ENCODE data around the gene UPP2. TPM values are rescaled to one million over a fixed set of nuclear protein-coding genes. Genes with fewer than 3 reads are reported as not detected.

The UPP2 gene
- total and polyA plus RNA-seq, 2 experiments from 2014 or later: not detected

GRCh38 chr2:158115202-158115767 is 13.6 kb downstream of the UPP2 start:
- H3K4me1 ChIP-seq (ENCODE audit: low read depth): no peaks in the 10 kb centered on the region
- no peak overlapping the region for H3K27ac ChIP-seq
- no peaks in the 10 kb centered on the region for H3K9me3 ChIP-seq (ENCODE audit: low read depth)
- DNase-seq (ENCODE audit: low read depth in 1 of 2, low spot score in 1 of 2): no peak
- TF ChIP-seq CTCF (IDR thresholded peaks at IDR 0.05; ENCODE audit: low read depth, low read length): no peak
- no peaks in the 10 kb centered on the region for H3K36me3 ChIP-seq
- H3K27me3 ChIP-seq: no peaks in the 10 kb centered on the region
- no peak overlapping the region for H3K4me3 ChIP-seq

- DNase-seq (ENCODE audit: low read depth in 1 of 2, low spot score in 1 of 2): no peak
- Histone ChIP-seq H3K4me3 (no peak overlapping the region), H3K27ac (no peak overlapping the region), H3K36me3 (no peaks in the 10 kb centered on the region), H3K27me3 (no peaks in the 10 kb centered on the region), H3K4me1 (ENCODE audit: low read depth) (no peaks in the 10 kb centered on the region), H3K9me3 (ENCODE audit: low read depth) (no peaks in the 10 kb centered on the region)
- no peak for TF ChIP-seq CTCF (IDR thresholded peaks at IDR 0.05; ENCODE audit: low read depth, low read length)
Observed at GRCh38 chr2:158116936-158117335, 15.3 kb downstream of the UPP2 start.

- Histone ChIP-seq H3K27ac (no peak overlapping the region), H3K27me3 (no peaks in the 10 kb centered on the region), H3K4me3 (no peak overlapping the region), H3K36me3 (no peaks in the 10 kb centered on the region), H3K9me3 (ENCODE audit: low read depth) (no peaks in the 10 kb centered on the region), H3K4me1 (ENCODE audit: low read depth) (no peaks in the 10 kb centered on the region)
- no peak for DNase-seq (ENCODE audit: low read depth in 1 of 2, low spot score in 1 of 2)
- no peak for TF ChIP-seq CTCF (IDR thresholded peaks at IDR 0.05; ENCODE audit: low read depth, low read length)
Observed at GRCh38 chr2:158120102-158120501, 18.4 kb downstream of the UPP2 start.

GRCh38 chr2:158120664-158121641 is 19.3 kb downstream of the UPP2 start:
- Histone ChIP-seq H3K4me1 (ENCODE audit: low read depth) (no peaks in the 10 kb centered on the region), H3K27me3 (no peaks in the 10 kb centered on the region), H3K4me3 (no peak overlapping the region), H3K9me3 (ENCODE audit: low read depth) (no peaks in the 10 kb centered on the region), H3K36me3 (no peaks in the 10 kb centered on the region), H3K27ac (no peak overlapping the region)
- TF ChIP-seq CTCF (IDR thresholded peaks at IDR 0.05; ENCODE audit: low read depth, low read length): no peak
- DNase-seq (ENCODE audit: low read depth in 1 of 2, low spot score in 1 of 2): no peak

- no peaks in the 10 kb centered on the region for H3K36me3 ChIP-seq
- TF ChIP-seq CTCF (IDR thresholded peaks at IDR 0.05; ENCODE audit: low read depth, low read length): no peak
- H3K27ac ChIP-seq: no peak overlapping the region
- H3K4me1 ChIP-seq (ENCODE audit: low read depth): no peaks in the 10 kb centered on the region
- H3K27me3 ChIP-seq: no peaks in the 10 kb centered on the region
- no peak overlapping the region for H3K4me3 ChIP-seq
- no peak for DNase-seq (ENCODE audit: low read depth in 1 of 2, low spot score in 1 of 2)
- H3K9me3 ChIP-seq (ENCODE audit: low read depth): no peaks in the 10 kb centered on the region
Observed at GRCh38 chr2:158124896-158125295, 23.2 kb downstream of the UPP2 start.

Data from cardiac muscle cell (in vitro differentiated cells and primary cell).